Vagina (tissue), 2 donors: ENCODE results near the gene INPP5J.

Source experiments
- CTCF ChIP-seq, 3 experiments: fragments of 450-650 bp in 2 of 3; fragments of 200-600 bp in 1 of 3; sonication (generic) in 1 of 3; IDR thresholded peaks; one replicate each; pipeline ENCODE4 v1.5.1; 2017 to 2019; ENCODE audit warnings: antibody characterized with exemption in 3 of 3, mild to moderate bottlenecking in 2 of 3, moderate library complexity in 2 of 3
- POLR2A ChIP-seq, 2 donors: fragments of 450-650 bp; IDR thresholded peaks; one replicate each; pipeline ENCODE4 v1.6.1; 2017; ENCODE audit warnings: antibody characterized with exemption in 2 of 2, mild to moderate bottlenecking in 2 of 2, moderate library complexity in 2 of 2
- POLR2AphosphoS5 ChIP-seq, 2 donors: sonication (generic); formaldehyde crosslinking; IDR thresholded peaks; one replicate each; pipeline ENCODE4 v1.9.0; 2017; ENCODE audit warnings: antibody characterized with exemption in 2 of 2, mild to moderate bottlenecking in 2 of 2, low read depth in 1 of 2; ENCODE audit not compliant: insufficient read depth in 1 of 2

GRCh38 chr22:31079095-31079642 is 43.6 kb upstream of the INPP5J start:
- TF ChIP-seq POLR2A (IDR thresholded peaks at IDR 0.05) (no peak), CTCF (IDR thresholded peaks at IDR 0.05) (no peak), POLR2AphosphoS5 (IDR thresholded peaks at IDR 0.05; ENCODE audit: insufficient read depth in 1 of 2, low read depth in 1 of 2) (no peak)
